GM12892 (cell line): ENCODE results near the gene MSANTD1.

Experiments
- DNase-seq: peaks from one replicate; pipeline ENCODE4 v3.0.0; 2011; ENCODE audit not compliant: insufficient read length
- FAIRE-seq: peaks from 2 replicates; lab custom pipeline; 2011; peaks lifted over from hg19 to GRCh38; lab: Jason Lieb, UNC
- POLR2A ChIP-seq: IDR thresholded peaks from 2 replicates; pipeline ENCODE4 v1.6.1; 2011; ENCODE audit warnings: low read depth, low read length, control low read depth
- POLR2AphosphoS5 ChIP-seq: IDR thresholded peaks from 2 replicates; pipeline ENCODE4 v1.6.1; 2011; ENCODE audit warnings: low read depth, low read length, control low read depth
- TAF1 ChIP-seq: IDR thresholded peaks from 2 replicates; pipeline ENCODE4 v1.6.1; 2011; ENCODE audit warnings: low read depth, mild to moderate bottlenecking, control low read depth, low read length, borderline replicate concordance

MSANTD1 gene

GRCh38 chr4:3218824-3219760, 29.9 kb upstream of the MSANTD1 start:
- DNase-seq (no peak), FAIRE-seq (no peak)
- no peak for TF ChIP-seq POLR2A
- no peak for TF ChIP-seq TAF1
- no peak for TF ChIP-seq POLR2AphosphoS5

DNA sequence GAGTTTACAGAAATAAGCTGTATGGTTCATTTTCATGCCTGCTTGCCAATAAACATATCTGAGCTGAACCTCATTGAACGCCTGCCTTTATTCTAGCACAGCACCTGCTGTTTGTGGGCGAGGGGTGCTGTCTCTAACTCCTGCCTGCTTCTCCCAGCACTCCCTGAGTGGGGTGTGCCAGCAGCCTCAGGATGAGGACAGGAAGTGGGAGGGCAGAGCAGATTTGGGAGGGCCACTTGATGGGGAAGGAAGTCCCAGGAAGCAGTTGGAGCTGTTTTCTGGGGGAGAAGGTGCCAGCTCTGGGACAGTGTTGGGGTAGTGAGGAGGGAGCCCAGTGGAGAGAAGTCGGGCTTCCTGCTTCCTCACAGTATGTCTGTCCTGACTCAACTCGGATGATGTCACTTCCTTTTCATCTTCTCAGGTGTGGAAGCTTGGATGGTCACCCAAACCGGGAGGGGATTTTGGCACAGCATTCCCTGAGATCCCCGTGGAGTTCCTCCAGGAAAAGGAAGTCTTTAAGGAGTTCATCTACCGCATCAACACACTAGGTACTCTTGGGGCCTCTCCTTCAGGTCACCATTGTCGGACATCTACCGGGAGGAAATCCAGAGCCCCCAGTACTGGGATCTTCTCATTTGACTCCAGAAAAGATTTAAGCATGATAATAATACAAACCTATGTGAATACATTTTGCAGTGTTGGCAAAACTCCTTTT, 29.0 kb upstream of the MSANTD1 start:
- FAIRE-seq (no peak), DNase-seq (no peak)
- TF ChIP-seq POLR2AphosphoS5 (no peak), TAF1 (no peak), POLR2A (no peak)

- FAIRE-seq = no peak
- TF ChIP-seq TAF1 (no peak), POLR2AphosphoS5 (no peak), POLR2A (no peak)
- DNase-seq = no peak
Measured at GRCh38 chr4:3220476-3221183, 28.3 kb upstream of the MSANTD1 start.

DNA sequence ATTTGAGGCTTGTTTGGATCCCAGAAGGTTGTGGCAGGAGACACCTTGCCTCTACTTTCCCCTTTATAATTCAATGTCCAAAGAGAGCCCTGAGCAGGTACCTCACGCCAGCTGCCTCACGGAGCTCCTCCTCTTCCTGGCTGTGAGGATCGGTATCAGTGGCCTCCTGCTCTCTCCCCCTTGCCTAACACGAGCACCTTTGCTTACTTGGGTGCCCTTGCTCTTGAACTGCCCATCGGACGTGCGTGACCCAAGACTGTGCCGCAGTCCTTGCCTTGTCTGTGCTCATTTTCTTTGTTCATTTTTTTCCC, 27.8 kb upstream of the MSANTD1 start:
- FAIRE-seq (no peak), DNase-seq (no peak)

DNA sequence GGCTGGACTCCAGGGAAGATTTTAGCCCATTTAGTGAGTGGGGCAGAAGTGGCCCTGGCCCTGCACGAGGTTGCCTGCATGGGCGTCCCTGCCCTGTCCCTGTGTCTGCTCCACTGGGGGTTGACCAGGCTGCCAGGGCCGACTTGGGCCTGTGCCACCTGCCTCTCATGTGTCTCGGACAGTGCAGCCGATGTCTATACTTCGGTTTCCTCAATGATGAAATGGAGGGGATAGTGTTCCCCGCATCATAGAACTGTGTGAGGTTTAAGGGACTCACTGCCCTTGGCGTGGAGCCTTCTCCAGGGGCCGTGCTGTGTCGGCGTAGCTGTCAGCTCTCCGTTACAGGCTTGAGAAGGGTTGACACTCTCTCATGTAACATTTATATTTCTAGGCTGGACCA, 27.0 kb upstream of the MSANTD1 start:
- TF ChIP-seq POLR2A (no peak), POLR2AphosphoS5 (no peak), TAF1 (no peak)
- DNase-seq = no peak
- FAIRE-seq = no peak

More for the DNA sequence above, 27.8 kb upstream of the MSANTD1 start:
- TF ChIP-seq POLR2AphosphoS5 (no peak), TAF1 (no peak), POLR2A (no peak)

GRCh38 chr4:3223346-3223745, 25.6 kb upstream of the MSANTD1 start:
- no peak for TF ChIP-seq POLR2A
- TF ChIP-seq POLR2AphosphoS5 = no peak
- no peak for TF ChIP-seq TAF1
- no peak for DNase-seq
- FAIRE-seq = no peak

GRCh38 chr4:3223956-3224748, 24.8 kb upstream of the MSANTD1 start:
- FAIRE-seq (no peak), DNase-seq (no peak)
- TF ChIP-seq POLR2A = no peak
- TF ChIP-seq POLR2AphosphoS5 = no peak
- no peak for TF ChIP-seq TAF1

DNA sequence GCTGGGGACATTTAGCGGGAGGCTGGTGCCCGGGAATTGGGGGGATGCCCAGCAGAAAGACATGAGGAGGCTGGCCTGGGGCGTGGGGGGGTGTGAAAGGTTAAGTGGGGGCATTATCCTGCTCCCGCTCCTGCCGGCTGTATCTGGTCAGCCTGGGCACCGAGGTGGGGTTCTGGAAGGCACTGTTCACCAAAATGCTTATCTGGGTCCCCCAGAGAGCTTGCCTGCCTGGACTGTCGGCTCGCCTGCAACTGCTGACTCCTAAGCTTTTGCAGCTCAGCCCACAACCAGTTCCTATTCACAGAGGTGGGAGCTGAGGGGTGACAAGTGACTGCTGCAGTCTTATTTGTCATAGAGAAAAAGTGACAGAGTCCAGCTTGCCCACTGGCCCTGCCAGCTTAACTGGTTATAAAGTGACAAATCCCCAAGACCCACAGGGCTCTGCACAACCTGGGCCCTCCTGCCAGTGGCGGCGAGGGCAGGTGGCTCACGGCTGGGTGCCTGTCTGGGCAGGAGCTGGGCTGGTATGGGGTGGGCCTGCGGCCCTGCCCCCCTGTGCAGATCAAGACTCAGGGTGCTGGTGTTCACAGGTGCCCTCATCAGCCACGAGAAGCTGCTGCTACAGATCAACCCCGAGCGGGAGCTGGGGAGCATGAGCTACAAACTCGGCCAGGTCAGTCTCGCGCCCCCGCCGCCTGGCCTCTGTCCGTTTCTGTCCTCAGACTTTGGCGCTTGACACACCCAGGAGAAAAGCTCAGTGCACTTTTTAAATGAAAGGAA, 23.7 kb upstream of the MSANTD1 start:
- no peak for FAIRE-seq
- no peak for TF ChIP-seq POLR2AphosphoS5
- TF ChIP-seq TAF1 = no peak
- no peak for TF ChIP-seq POLR2A
- no peak for DNase-seq

DNA sequence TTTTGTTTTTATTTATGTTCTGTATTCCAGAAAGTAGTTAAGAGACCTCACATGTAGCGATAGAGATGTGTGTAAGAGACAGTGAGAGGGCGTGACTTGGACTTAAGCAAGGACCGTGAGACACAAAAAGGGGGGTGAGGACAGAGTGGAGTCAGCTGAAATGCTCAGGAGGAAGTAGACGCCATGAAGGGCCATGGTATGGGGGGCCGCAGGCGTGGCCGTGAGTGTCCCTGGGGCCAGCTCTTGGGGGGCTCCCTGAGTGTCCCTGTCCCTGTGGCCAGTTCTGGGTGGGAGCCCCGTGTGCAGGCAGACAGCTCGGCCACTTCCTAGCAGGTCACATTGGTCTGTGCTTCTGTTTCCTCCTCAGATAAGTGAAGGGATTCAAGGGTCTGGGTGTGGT, 23.0 kb upstream of the MSANTD1 start:
- FAIRE-seq (no peak), DNase-seq (no peak)
- TF ChIP-seq POLR2AphosphoS5 (no peak), POLR2A (no peak), TAF1 (no peak)

- no peak for TF ChIP-seq POLR2AphosphoS5
- no peak for TF ChIP-seq TAF1
- no peak for TF ChIP-seq POLR2A
- no peak for FAIRE-seq
- no peak for DNase-seq
Measured at GRCh38 chr4:3226467-3226866, 22.5 kb upstream of the MSANTD1 start.
